Skeletal muscle satellite cell (primary cell): Measurements from ENCODE around the gene DNASE2. TPM values are rescaled to one million over a fixed set of nuclear protein-coding genes. Genes with fewer than 3 reads are reported as not detected.
"Not testable (repeated sequence)": the region's sequence is repeated elsewhere in the genome, so short reads cannot be mapped to it uniquely, and the experiment has no call there.

ENCODE experiments used
- H3K27me3 ChIP-seq: 2 replicates; pipeline ENCODE4 v1.7.0; 2013; ENCODE audit warnings: low read length; ENCODE audit not compliant: control insufficient read depth, insufficient read depth
- H3K36me3 ChIP-seq: 2 replicates; pipeline ENCODE4 v1.7.0; 2013; ENCODE audit warnings: mild to moderate bottlenecking, control low read depth, low read length; ENCODE audit not compliant: insufficient read depth
- H3K4me1 ChIP-seq: 2 replicates; pipeline ENCODE4 v1.7.0; 2013; ENCODE audit warnings: low read length; ENCODE audit not compliant: control insufficient read depth, insufficient read depth
- H3K4me2 ChIP-seq: 2 replicates; pipeline ENCODE4 v1.7.0; 2013; ENCODE audit warnings: mild to moderate bottlenecking, low read length
- H3K4me3 ChIP-seq: 2 replicates; pipeline ENCODE4 v1.7.0; 2013; ENCODE audit warnings: low read length
- H3K9ac ChIP-seq: 2 replicates; pipeline ENCODE4 v1.7.0; 2013; ENCODE audit warnings: mild to moderate bottlenecking, low read depth, low read length, moderate library complexity
- H3K9me3 ChIP-seq: replicated peaks from 2 replicates; pipeline ENCODE4 v1.7.0; 2013; ENCODE audit warnings: mild to moderate bottlenecking, control low read depth, low read length
- total RNA-seq: library from RNA; depleted of rRNA; stranded (reverse); fragments of >200 nt; gene quantifications from 2 replicates; pipeline ENCODE4 v1.2.3, GENCODE V29; 2012; rRNA removed

The DNASE2 gene
- 12.0 and 15.5 TPM in 2 replicates for total RNA-seq

DNA sequence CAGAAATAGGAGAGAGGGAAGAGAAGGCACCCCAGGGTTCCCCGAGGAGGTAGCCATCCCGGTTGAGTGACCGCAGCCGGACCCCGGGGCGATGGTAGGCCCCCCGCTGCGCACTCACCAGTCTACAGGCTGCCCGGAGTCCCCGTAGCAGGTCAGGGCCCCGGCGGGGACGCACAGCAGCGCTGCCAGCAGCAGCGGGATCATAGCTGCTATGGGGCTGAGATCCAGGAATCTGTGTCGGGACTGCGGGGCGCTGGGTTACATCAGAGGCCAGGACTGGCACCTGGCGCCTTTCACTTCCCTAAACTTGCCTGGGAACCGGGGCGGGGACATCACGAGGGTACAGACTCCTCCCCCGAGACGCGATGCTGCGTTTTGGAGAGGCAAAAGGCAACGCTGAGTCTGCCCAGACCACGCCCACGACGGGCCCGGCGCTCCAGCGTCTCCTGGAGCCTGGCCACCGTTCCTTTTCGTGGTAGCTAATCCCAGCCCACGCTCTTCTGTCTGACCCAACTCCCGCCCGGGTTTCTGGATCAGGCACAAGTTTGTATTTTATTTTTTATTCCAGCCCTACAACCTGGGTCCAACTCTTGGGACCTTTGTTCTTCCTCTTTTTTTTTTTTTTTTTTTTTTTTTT, at the start of gene DNASE2:
TSS of gene DNASE2 (minus strand) at position 278 of the 637 bp plus-strand sequence. CDS start at position 204, 74 bp downstream.
- Histone ChIP-seq H3K36me3 (no peaks in the 10 kb centered on the region), H3K9ac (peak within 1 kb of the TSS; percentile 82), H3K4me3 (peak within 1 kb of the TSS; percentile 93), H3K9me3 (peaks cover 14% of the 10 kb centered on the region), H3K27me3 (peaks cover 27% of the 10 kb centered on the region), H3K4me2 (peak within 1 kb of the TSS; percentile 98), H3K4me1 (peaks cover 12% of the 10 kb centered on the region)

DNA sequence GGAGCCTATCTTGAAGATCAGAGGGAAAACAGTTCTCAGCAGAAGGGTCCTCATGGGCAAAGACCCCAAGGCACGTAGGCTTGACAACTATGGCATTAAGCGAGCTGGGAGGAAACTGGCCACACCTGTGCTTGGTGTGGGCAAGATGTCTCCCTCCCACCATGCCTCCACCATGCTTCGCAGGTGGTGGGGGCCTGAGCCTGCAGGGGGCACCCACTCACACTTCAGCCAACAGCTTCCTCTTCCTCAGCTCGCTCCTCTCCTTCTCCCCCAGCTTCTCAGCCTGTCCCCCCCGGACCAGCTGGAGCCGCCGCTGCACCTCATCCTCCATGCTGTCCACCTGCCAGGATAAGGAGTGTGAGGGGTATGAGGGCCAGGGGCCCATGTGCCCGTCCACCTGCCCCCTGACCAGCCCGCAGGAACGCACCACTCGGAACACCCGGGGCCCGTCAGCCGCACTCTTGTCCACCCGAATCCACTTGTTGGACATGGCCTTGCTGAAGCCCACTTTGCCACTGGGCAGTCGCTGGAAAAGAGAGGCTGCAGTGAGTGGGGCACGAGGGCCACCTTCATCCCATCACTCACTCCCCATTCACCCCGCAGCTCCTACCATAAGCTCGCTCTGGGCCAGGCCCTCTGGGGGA, 48.9 kb upstream of the DNASE2 start:
- Histone ChIP-seq H3K4me2 (no peak overlapping the region), H3K27me3 (no peaks in the 10 kb centered on the region), H3K9ac (no peak overlapping the region), H3K4me3 (no peak overlapping the region), H3K9me3 (no peaks in the 10 kb centered on the region), H3K36me3 (peaks cover 36% of the 10 kb centered on the region), H3K4me1 (peaks cover 6% of the 10 kb centered on the region)

- Histone ChIP-seq H3K4me2 (no peak overlapping the region), H3K9me3 (no peaks in the 10 kb centered on the region), H3K27me3 (no peaks in the 10 kb centered on the region), H3K9ac (no peak overlapping the region), H3K36me3 (peaks cover 56% of the 10 kb centered on the region), H3K4me3 (no peak overlapping the region), H3K4me1 (no peaks in the 10 kb centered on the region)
These were observed 43.5 kb upstream of the DNASE2 start for GRCh38 chr19:12924621-12925310.

GRCh38 chr19:12922959-12923358, 41.7 kb upstream of the DNASE2 start:
- no peak overlapping the region for H3K4me3 ChIP-seq
- H3K9ac ChIP-seq: no peak overlapping the region
- H3K9me3 ChIP-seq: no peaks in the 10 kb centered on the region
- H3K27me3 ChIP-seq: no peaks in the 10 kb centered on the region
- peaks cover 42% of the 10 kb centered on the region for H3K36me3 ChIP-seq
- H3K4me2 ChIP-seq: no peak overlapping the region
- H3K4me1 ChIP-seq: peaks cover 4% of the 10 kb centered on the region

- H3K36me3 ChIP-seq: peaks cover 31% of the 10 kb centered on the region
- H3K27me3 ChIP-seq: no peaks in the 10 kb centered on the region
- H3K9ac ChIP-seq: no peak overlapping the region
- H3K4me2 ChIP-seq: no peak overlapping the region
- H3K4me3 ChIP-seq: no peak overlapping the region
- no peaks in the 10 kb centered on the region for H3K9me3 ChIP-seq
- H3K4me1 ChIP-seq: peaks cover 4% of the 10 kb centered on the region
These were observed 39.8 kb upstream of the DNASE2 start for GRCh38 chr19:12921047-12921446.

- H3K4me3 ChIP-seq: no peak overlapping the region
- H3K4me1 ChIP-seq: peaks cover 12% of the 10 kb centered on the region
- H3K9ac ChIP-seq: no peak overlapping the region
- H3K4me2 ChIP-seq: no peak overlapping the region
- no peaks in the 10 kb centered on the region for H3K27me3 ChIP-seq
- no peaks in the 10 kb centered on the region for H3K9me3 ChIP-seq
- peaks cover 11% of the 10 kb centered on the region for H3K36me3 ChIP-seq
These were observed 37.0 kb upstream of the DNASE2 start for GRCh38 chr19:12918253-12918652.

- H3K4me1 ChIP-seq: peaks cover 18% of the 10 kb centered on the region
- H3K4me2 ChIP-seq, H3K4me3 ChIP-seq, H3K9ac ChIP-seq, H3K27me3 ChIP-seq, H3K9me3 ChIP-seq, H3K36me3 ChIP-seq: not testable (repeated sequence)
These were observed 34.6 kb upstream of the DNASE2 start for GRCh38 chr19:12915860-12916259.

DNA sequence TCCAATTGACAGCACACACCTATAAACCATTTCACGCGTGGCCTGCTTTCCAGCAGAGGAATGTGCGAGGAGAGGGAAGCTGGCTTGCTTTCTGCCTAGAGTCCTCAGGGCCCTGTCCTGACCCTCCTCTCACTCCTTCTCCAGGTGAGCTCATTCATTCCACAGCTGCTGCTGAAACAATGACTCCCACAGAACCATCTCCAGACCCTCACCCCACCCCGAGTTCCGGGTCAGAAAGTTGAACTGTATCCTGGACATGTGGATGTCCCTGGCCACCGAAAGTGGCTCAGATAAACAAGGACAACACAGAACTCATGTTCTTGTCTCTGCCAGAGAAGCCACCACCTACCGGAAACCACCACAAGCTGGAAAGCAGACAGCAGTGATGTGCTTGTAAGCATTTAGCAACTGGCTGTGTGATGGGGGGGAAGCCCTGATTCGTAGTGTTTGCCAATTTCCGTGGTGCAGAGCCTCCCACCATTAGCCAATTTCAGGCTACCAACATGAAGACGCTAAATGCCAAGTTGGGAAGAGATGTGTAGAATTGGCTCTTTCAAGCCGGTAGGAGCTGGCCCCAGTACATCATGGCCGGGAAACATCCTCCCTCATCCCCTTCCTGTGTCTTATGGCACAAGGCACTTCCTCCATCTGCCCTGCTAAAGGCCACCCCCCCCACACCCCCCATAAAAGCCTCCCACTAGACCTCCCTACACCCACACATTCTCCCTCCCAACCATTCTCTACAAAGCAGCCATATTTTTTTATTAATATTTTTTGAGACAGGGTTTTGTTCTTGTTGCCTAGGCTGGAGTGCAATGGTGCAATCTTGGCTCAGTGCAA, 32.8 kb upstream of the DNASE2 start:
- Histone ChIP-seq H3K9me3 (no peaks in the 10 kb centered on the region), H3K9ac (no peak overlapping the region), H3K4me3 (no peak overlapping the region), H3K4me1 (peaks cover 18% of the 10 kb centered on the region), H3K36me3 (no peaks in the 10 kb centered on the region), H3K4me2 (peak overlapping the region; percentile 22), H3K27me3 (no peaks in the 10 kb centered on the region)

- peak overlapping the region; percentile 26 for H3K4me3 ChIP-seq
- H3K4me1 ChIP-seq: peaks cover 14% of the 10 kb centered on the region
- no peaks in the 10 kb centered on the region for H3K9me3 ChIP-seq
- no peaks in the 10 kb centered on the region for H3K27me3 ChIP-seq
- peak overlapping the region; percentile 49 for H3K4me2 ChIP-seq
- no peaks in the 10 kb centered on the region for H3K36me3 ChIP-seq
- H3K9ac ChIP-seq: no peak overlapping the region
These were observed 31.8 kb upstream of the DNASE2 start for GRCh38 chr19:12913011-12913561.

- Histone ChIP-seq H3K27me3 (no peaks in the 10 kb centered on the region), H3K36me3 (no peaks in the 10 kb centered on the region), H3K4me3 (no peak overlapping the region), H3K9me3 (no peaks in the 10 kb centered on the region), H3K4me1 (peaks cover 14% of the 10 kb centered on the region), H3K4me2 (peak overlapping the region; percentile 49), H3K9ac (no peak overlapping the region)
These were observed 31.3 kb upstream of the DNASE2 start for GRCh38 chr19:12912571-12912970.

GRCh38 chr19:12907166-12907565, 25.9 kb upstream of the DNASE2 start:
- Histone ChIP-seq H3K27me3 (no peaks in the 10 kb centered on the region), H3K4me1 (no peaks in the 10 kb centered on the region), H3K9ac (no peak overlapping the region)

More at GRCh38 chr19:12907166-12907565, 25.9 kb upstream of the DNASE2 start:
- Histone ChIP-seq H3K4me2 (no peak overlapping the region), H3K4me3 (no peak overlapping the region), H3K9me3 (no peaks in the 10 kb centered on the region), H3K36me3 (no peaks in the 10 kb centered on the region)
